ENCODE measurements around the gene BIN1. TPM values are rescaled to one million over a fixed set of nuclear protein-coding genes. Genes with fewer than 3 reads are reported as not detected.

The BIN1 gene
- total RNA-seq, 1 experiment from 2014 or later, result 76.5 TPM

- DNase-seq (ENCODE audit: low read depth in 1 of 2, low spot score in 2 of 2), result no peak
- no peaks in the 10 kb centered on the region; the same call in 1 of the 2 replicates for H3K4me1 ChIP-seq (replicated peaks)
- no peak overlapping the region for H3K27ac ChIP-seq
- H3K36me3 ChIP-seq, result no peaks in the 10 kb centered on the region
- H3K27me3 ChIP-seq (replicated peaks), result peaks cover 6% of the 10 kb centered on the region; the same call in 1 of the 2 replicates
- H3K9me3 ChIP-seq (replicated peaks), result no peaks in the 10 kb centered on the region
- H3K4me3 ChIP-seq, result no peak overlapping the region
Measured at GRCh38 chr2:127017548-127017947, 89.4 kb downstream of the BIN1 start.

GRCh38 chr2:127016329-127016728, 90.6 kb downstream of the BIN1 start:
- Histone ChIP-seq H3K4me1 (replicated peaks) (no peaks in the 10 kb centered on the region; the same call in 1 of the 2 replicates), H3K36me3 (no peaks in the 10 kb centered on the region), H3K4me3 (no peak overlapping the region), H3K27ac (no peak overlapping the region), H3K27me3 (replicated peaks) (peaks cover 6% of the 10 kb centered on the region; the same call in 1 of the 2 replicates), H3K9me3 (replicated peaks) (no peaks in the 10 kb centered on the region)
- DNase-seq (ENCODE audit: low read depth in 1 of 2, low spot score in 2 of 2), result no peak

DNA sequence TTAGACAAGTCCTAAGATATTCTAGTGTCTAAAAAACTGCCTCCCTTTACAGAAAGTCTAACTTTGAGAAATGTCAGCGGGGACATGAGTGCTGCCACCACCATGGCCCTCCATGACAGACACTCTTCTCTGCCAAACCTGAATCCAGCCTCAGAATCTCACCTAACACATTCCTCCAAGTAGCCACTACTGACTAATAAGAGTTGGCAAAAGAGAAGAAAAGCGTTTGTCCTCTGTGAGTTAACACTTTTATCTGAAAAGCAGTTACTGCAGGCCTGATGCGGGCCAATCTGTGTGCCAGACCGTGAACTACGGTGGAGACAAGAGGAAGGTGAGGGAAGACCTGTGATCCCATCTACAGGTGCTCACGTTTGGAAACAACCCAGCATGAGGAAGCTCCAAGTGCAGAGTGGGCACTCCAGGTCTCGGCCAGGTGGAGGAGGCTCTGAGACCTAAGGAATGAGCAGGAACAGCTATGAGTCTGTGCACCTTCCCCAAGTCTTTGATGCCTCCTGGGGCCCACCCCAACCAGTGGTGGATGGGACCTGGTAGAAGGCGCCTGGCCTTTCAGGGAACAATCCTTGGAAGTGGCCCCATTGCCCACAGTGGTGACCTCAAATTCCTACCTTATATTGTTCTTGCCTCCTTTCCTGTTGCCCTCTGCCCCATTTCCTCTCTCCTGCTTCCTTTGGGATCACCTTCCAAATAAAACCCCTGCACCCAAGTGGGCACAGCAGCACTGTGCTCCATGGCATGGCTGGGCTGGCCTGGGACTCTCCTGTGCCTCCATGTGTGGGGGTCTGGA, 91.6 kb downstream of the BIN1 start:
- peaks cover 6% of the 10 kb centered on the region; the same call in 1 of the 2 replicates for H3K27me3 ChIP-seq (replicated peaks)
- H3K9me3 ChIP-seq (replicated peaks), result no peaks in the 10 kb centered on the region
- no peaks in the 10 kb centered on the region for H3K36me3 ChIP-seq
- DNase-seq (ENCODE audit: low read depth in 1 of 2, low spot score in 2 of 2), result no peak
- no peaks in the 10 kb centered on the region; the same call in 1 of the 2 replicates for H3K4me1 ChIP-seq (replicated peaks)
- no peak overlapping the region for H3K27ac ChIP-seq
- no peak overlapping the region for H3K4me3 ChIP-seq

DNA sequence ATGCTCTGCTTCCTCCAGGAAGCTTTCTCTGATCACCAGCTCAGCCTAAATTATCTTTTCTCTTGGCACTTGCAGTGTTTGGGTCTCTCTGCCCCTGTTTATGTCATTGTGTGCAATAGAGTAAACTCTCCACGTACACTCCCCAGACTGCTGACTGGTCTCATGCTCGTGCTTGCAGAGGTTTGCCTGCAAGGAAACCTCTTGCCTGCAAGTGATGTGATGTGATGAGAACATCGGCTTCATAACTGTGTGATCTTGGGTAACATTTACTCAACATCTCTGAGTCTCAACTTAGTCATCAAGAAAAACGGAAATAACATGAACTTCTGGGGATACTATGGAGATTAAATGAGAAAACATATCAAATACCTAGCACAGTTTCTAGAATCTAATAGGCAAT, 92.3 kb downstream of the BIN1 start:
- H3K4me1 ChIP-seq (replicated peaks), result no peaks in the 10 kb centered on the region; the same call in 1 of the 2 replicates
- peaks cover 6% of the 10 kb centered on the region; the same call in 1 of the 2 replicates for H3K27me3 ChIP-seq (replicated peaks)
- H3K4me3 ChIP-seq, result no peak overlapping the region
- H3K27ac ChIP-seq, result no peak overlapping the region
- no peaks in the 10 kb centered on the region for H3K9me3 ChIP-seq (replicated peaks)
- DNase-seq (ENCODE audit: low read depth in 1 of 2, low spot score in 2 of 2), result peak in 1 of 2 experiments; percentile 7
- no peaks in the 10 kb centered on the region for H3K36me3 ChIP-seq

DNA sequence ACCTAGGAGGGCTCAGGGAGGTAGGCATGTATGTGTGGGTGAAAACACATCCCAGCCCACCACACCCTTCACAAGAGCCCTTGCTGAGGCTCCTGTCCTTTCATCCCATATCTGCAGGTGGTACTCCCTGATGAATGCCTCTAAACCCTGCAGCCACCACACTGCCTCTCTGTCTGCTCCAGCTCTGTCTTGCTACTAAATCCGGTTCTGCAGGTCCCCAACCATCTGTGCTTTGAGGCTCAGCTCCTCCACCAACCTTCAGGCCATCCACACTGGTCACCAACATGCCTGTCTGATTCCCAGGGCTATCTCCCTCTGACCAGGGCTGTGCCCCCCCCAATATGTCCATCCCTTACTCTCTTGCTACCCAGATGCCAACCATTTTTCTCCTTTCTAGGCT, 92.7 kb downstream of the BIN1 start:
- no peak overlapping the region for H3K27ac ChIP-seq
- no peak for DNase-seq (ENCODE audit: low read depth in 1 of 2, low spot score in 2 of 2)
- H3K36me3 ChIP-seq, result no peaks in the 10 kb centered on the region
- no peak overlapping the region for H3K4me3 ChIP-seq
- peaks cover 6% of the 10 kb centered on the region; the same call in 1 of the 2 replicates for H3K27me3 ChIP-seq (replicated peaks)
- no peaks in the 10 kb centered on the region; the same call in 1 of the 2 replicates for H3K4me1 ChIP-seq (replicated peaks)
- no peaks in the 10 kb centered on the region for H3K9me3 ChIP-seq (replicated peaks)

GRCh38 chr2:127012868-127013267, 94.1 kb downstream of the BIN1 start:
- no peak for DNase-seq (ENCODE audit: low read depth in 1 of 2, low spot score in 2 of 2)
- H3K4me1 ChIP-seq (replicated peaks), result no peaks in the 10 kb centered on the region; the same call in 1 of the 2 replicates
- H3K4me3 ChIP-seq, result no peak overlapping the region
- no peaks in the 10 kb centered on the region for H3K36me3 ChIP-seq
- H3K27ac ChIP-seq, result no peak overlapping the region
- no peaks in the 10 kb centered on the region; the same call in 1 of the 2 replicates for H3K27me3 ChIP-seq (replicated peaks)
- no peaks in the 10 kb centered on the region for H3K9me3 ChIP-seq (replicated peaks)

DNA sequence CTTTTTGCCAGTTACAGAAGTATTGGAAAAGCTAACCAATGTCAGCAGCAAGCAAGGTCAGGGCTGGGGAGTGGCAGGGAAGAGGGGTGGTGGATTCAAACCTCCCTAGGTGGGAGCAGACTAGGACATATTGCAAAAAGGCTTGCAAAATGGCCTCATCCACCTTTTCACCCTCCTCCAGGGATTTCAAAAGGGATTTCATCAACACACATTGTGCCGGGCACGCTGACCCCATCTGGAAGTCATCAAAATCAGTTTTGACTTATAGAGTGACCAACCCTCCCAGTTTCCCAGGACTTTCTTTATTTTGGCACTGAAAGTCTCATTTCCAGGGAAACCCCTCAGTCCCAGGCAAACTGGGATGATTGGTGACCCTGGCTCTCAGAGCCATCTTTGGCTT, 94.7 kb downstream of the BIN1 start:
- Histone ChIP-seq H3K4me1 (replicated peaks) (no peaks in the 10 kb centered on the region; the same call in 1 of the 2 replicates), H3K27me3 (replicated peaks) (no peaks in the 10 kb centered on the region; the same call in 1 of the 2 replicates), H3K4me3 (no peak overlapping the region), H3K36me3 (no peaks in the 10 kb centered on the region), H3K27ac (no peak overlapping the region), H3K9me3 (replicated peaks) (no peaks in the 10 kb centered on the region)
- no peak for DNase-seq (ENCODE audit: low read depth in 1 of 2, low spot score in 2 of 2)

DNA sequence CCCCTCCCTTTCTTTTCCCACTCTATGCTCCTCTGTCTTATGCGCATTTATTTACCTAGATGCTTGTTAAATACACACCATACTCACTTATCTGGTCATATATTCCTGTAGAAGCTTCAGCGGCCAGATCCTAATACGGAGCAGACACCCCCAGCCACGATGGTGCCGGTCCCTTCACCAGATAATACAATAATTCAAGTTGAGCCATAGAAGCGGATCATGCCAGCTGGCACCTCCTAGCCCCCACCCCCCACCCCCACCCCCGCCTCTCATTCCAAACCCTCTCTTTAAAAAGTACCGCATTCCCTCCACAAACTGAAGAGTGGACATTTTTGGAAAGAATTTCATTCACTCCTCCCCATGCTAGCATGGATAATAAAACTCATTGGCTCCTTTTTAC, 95.2 kb downstream of the BIN1 start:
- H3K4me3 ChIP-seq, result no peak overlapping the region
- H3K9me3 ChIP-seq (replicated peaks), result no peaks in the 10 kb centered on the region
- H3K27me3 ChIP-seq (replicated peaks), result no peaks in the 10 kb centered on the region; the same call in 1 of the 2 replicates

GRCh38 chr2:127011231-127011661, 95.7 kb downstream of the BIN1 start:
- Histone ChIP-seq H3K4me1 (replicated peaks) (no peaks in the 10 kb centered on the region; the same call in 1 of the 2 replicates), H3K36me3 (no peaks in the 10 kb centered on the region), H3K27ac (no peak overlapping the region), H3K4me3 (no peak overlapping the region), H3K27me3 (replicated peaks) (no peaks in the 10 kb centered on the region; the same call in 1 of the 2 replicates), H3K9me3 (replicated peaks) (no peaks in the 10 kb centered on the region)
- no peak for DNase-seq (ENCODE audit: low read depth in 1 of 2, low spot score in 2 of 2)

More for the DNA sequence above, 95.2 kb downstream of the BIN1 start:
- Histone ChIP-seq H3K36me3 (no peaks in the 10 kb centered on the region), H3K27ac (no peak overlapping the region), H3K4me1 (replicated peaks) (no peaks in the 10 kb centered on the region; the same call in 1 of the 2 replicates)
- DNase-seq (ENCODE audit: low read depth in 1 of 2, low spot score in 2 of 2), result no peak

DNA sequence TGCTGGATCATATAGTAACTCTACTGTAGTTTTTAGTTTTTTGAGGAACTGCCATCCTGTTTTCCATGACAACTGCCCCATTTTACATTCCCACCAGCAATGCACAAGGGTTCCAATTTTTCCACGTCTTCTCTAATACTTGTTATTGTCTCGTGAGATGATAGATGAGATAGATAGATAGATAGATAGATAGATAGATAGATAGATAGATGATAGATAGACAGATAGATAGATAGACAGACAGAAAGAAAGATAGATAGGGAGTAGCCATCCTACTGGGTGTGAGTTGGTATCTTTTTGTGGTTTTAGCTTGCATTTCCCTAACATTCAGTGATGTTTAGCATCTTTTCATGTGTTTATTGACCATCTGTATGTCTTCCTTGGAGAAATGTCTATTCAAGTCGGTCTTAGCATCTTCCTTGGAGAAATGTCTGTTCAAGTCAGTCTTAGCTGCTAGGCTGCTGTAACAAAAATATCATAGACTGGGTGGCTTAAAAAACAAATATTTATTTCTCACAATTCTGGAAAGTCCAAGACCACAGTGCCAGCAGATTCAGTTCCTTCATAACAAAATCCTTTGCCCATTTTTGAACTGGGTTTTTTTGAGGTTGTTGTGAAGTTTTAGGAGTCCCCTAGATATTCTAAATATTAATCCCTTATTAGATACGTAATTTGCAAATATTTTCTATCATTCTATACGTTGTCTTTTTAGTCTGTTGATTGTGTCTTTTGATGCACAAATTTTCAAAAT, 98.5 kb downstream of the BIN1 start:
- Histone ChIP-seq H3K4me1 (replicated peaks) (no peaks in the 10 kb centered on the region), H3K4me3 (no peak overlapping the region), H3K36me3 (no peaks in the 10 kb centered on the region), H3K27ac (no peak overlapping the region), H3K27me3 (replicated peaks) (no peaks in the 10 kb centered on the region; the same call in 1 of the 2 replicates), H3K9me3 (replicated peaks) (no peaks in the 10 kb centered on the region)
- DNase-seq (ENCODE audit: low read depth in 1 of 2, low spot score in 2 of 2), result no peak

DNA sequence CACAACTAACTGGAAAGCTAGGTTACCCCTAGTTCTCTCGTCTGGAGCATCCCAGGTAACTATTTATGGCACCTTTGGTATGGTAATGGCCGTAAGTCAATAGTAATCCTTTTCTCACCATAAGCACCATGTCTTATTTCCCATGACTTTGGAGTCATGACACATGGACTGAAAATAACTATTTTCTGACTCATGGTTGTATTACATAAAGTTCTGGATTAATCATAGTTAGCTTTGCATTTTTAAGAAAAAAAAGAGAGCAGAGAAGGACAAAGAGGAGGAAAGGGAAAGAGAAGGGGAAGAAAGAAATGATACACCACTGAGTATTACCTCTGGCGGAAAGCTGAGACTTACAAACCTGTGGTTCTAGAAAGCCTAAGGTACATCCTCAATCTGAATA, 99.3 kb downstream of the BIN1 start:
- H3K27ac ChIP-seq, result no peak overlapping the region

DNA sequence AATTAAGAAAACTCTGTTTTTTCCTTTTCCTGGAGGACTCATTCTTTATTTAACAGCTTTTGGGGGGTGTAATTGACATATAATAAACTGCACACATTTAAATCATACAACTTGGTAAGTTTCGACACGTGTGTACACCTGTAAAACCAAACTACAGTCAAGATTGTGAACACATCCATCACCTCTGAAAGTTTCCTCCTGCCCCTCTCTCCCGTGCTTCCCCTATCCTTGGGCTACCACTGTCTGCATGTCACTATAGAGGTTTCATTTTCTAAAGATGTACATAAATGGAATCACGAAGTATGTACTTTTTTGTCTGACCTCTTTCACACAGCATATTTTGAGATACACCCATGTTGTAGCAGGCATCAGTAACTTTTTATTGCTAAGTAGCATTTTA, 100.0 kb downstream of the BIN1 start:
- H3K9me3 ChIP-seq (replicated peaks), result no peaks in the 10 kb centered on the region
- no peak overlapping the region for H3K27ac ChIP-seq
- DNase-seq (ENCODE audit: low read depth in 1 of 2, low spot score in 2 of 2), result no peak
- H3K4me1 ChIP-seq (replicated peaks), result no peaks in the 10 kb centered on the region
- no peak overlapping the region for H3K4me3 ChIP-seq
- H3K36me3 ChIP-seq, result no peaks in the 10 kb centered on the region
- no peaks in the 10 kb centered on the region; the same call in 1 of the 2 replicates for H3K27me3 ChIP-seq (replicated peaks)

More for the DNA sequence above, 99.3 kb downstream of the BIN1 start:
- DNase-seq (ENCODE audit: low read depth in 1 of 2, low spot score in 2 of 2), result peak in 1 of 2 experiments; percentile 8
- Histone ChIP-seq H3K36me3 (no peaks in the 10 kb centered on the region), H3K4me3 (no peak overlapping the region), H3K27me3 (replicated peaks) (no peaks in the 10 kb centered on the region; the same call in 1 of the 2 replicates), H3K9me3 (replicated peaks) (no peaks in the 10 kb centered on the region), H3K4me1 (replicated peaks) (no peaks in the 10 kb centered on the region)

DNA sequence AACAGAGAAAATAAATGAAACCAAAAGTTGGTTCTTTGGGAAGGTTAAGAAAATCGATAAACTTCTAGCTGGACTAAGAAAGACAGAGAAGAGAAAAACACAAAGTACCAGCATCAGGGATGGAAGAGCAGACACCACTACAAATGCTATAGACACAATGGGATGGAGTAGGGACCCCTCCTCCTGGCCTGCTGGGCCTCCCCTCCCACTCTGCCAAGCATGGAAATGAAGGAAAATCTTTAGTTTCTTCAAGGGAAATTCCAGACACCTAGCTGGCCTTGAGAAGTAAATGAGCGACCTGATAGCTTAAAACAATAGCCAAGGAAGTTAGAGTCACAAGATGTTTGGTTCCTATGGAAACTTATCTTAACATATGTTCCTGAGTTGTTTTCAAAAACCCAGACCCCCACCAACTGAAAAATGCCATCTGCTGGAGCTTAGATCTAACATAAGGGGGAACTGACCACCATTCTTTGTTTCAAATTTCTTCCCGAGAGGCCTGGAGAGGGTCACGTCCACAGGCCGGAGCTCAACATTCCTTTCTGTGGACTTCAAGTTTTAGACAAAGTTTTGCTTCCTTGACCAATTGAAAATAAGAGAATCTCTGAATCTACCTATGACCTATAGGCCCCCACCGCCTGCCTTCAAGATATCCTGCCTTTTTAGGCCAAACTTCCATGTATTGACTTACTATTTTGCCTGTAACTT, 101.9 kb downstream of the BIN1 start:
- Histone ChIP-seq H3K36me3 (no peaks in the 10 kb centered on the region), H3K27me3 (replicated peaks) (no peaks in the 10 kb centered on the region; the same call in 1 of the 2 replicates), H3K4me1 (replicated peaks) (0 out of 2 replicates have a peak, but pooled peaks cover 3% of the 10 kb centered on the region), H3K9me3 (replicated peaks) (no peaks in the 10 kb centered on the region), H3K4me3 (no peak overlapping the region), H3K27ac (no peak overlapping the region)
- no peak for DNase-seq (ENCODE audit: low read depth in 1 of 2, low spot score in 2 of 2)

Measured in SJSA1 (cell line).